ENCODE measurements around the gene ENPP5. TPM values are rescaled to one million over a fixed set of nuclear protein-coding genes. Genes with fewer than 3 reads are reported as not detected.

ENPP5 gene
- total and polyA plus RNA-seq, 3 experiments from 2014 or later: 0.42 to 9.4 (median 0.48) TPM

DNA sequence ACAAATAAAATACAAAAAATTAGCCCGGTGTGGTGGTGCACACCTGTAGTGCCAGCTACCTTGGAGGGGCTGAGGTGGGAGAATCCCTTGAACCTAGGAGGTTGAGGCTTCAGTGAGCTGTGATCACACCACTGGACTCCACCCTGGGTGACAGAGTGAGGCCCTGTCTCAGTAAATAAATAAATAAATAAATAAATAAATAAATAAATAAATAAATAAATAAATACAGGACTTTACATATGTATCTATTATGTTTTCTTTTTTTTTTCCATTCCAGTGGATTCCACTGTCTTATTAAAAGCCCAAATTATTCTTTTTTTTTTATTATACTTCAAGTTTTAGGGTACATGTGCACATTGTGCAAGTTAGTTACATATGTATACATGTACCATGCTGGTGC is 41.1 kb upstream of the ENPP5 start:
- no peaks in the 10 kb centered on the region for H3K36me3 ChIP-seq (ENCODE audit: insufficient read depth, low read length)
- H3K27ac ChIP-seq (ENCODE audit: low read depth, low read length): no peak overlapping the region
- H3K9me3 ChIP-seq (ENCODE audit: low read length): no peaks in the 10 kb centered on the region
- Mint-ChIP-seq H3K27ac (no peak overlapping the region), H3K4me3 (no peak overlapping the region), H3K27me3 (no peaks in the 10 kb centered on the region), H3K9me3 (peaks cover 0 to 7% (median 0%) of the 10 kb centered on the region in 5 donors), H3K4me1 (no peaks in the 10 kb centered on the region), H3K36me3 (no peaks in the 10 kb centered on the region)
- H3K4me3 ChIP-seq (ENCODE audit: low read length): no peak overlapping the region
- POLR2A ChIA-PET: no interaction called here
- DNase-seq: no peak
- H3K4me1 ChIP-seq (ENCODE audit: insufficient read depth, low read length): no peaks in the 10 kb centered on the region
- H3K27me3 ChIP-seq (ENCODE audit: insufficient read depth, low read length, poor library complexity, severe bottlenecking): no peaks in the 10 kb centered on the region
- CTCF ChIA-PET: no interaction called here

- H3K27ac Mint-ChIP-seq: no peak overlapping the region
- H3K9me3 ChIP-seq (ENCODE audit: low read length): no peaks in the 10 kb centered on the region
- no peaks in the 10 kb centered on the region for H3K4me1 ChIP-seq (ENCODE audit: insufficient read depth, low read length)
- DNase-seq: no peak
- H3K9me3 Mint-ChIP-seq: peaks cover 0 to 7% (median 0%) of the 10 kb centered on the region in 5 donors
- no peak overlapping the region for H3K4me3 ChIP-seq (ENCODE audit: low read length)
- no peak overlapping the region for H3K27ac ChIP-seq (ENCODE audit: low read depth, low read length)
- H3K36me3 ChIP-seq (ENCODE audit: insufficient read depth, low read length): no peaks in the 10 kb centered on the region
- H3K27me3 ChIP-seq (ENCODE audit: insufficient read depth, low read length, poor library complexity, severe bottlenecking): no peaks in the 10 kb centered on the region
- no peaks in the 10 kb centered on the region for H3K4me1 Mint-ChIP-seq
- ChIA-PET CTCF (no interaction called here), POLR2A (no interaction called here)
- H3K36me3 Mint-ChIP-seq: no peaks in the 10 kb centered on the region
- no peaks in the 10 kb centered on the region for H3K27me3 Mint-ChIP-seq
- H3K4me3 Mint-ChIP-seq: no peak overlapping the region
Measured at GRCh38 chr6:46210294-46210693, 39.5 kb upstream of the ENPP5 start.

GRCh38 chr6:46208303-46208702 is 37.5 kb upstream of the ENPP5 start:
- peaks cover 0 to 5% (median 0%) of the 10 kb centered on the region in 5 donors for H3K9me3 Mint-ChIP-seq
- no peaks in the 10 kb centered on the region for H3K4me1 ChIP-seq (ENCODE audit: insufficient read depth, low read length)
- H3K27ac ChIP-seq (ENCODE audit: low read depth, low read length): no peak overlapping the region
- no peaks in the 10 kb centered on the region for H3K9me3 ChIP-seq (ENCODE audit: low read length)
- CTCF ChIA-PET: interaction anchor here (0.8 kb wide), 1 partner anchor 43 kb away, joined by 3 read pairs; no protein-coding TSS in a partner anchor
- no peaks in the 10 kb centered on the region for H3K36me3 ChIP-seq (ENCODE audit: insufficient read depth, low read length)
- DNase-seq: no peak
- H3K36me3 Mint-ChIP-seq: no peaks in the 10 kb centered on the region
- H3K4me3 Mint-ChIP-seq: no peak overlapping the region
- H3K27me3 Mint-ChIP-seq: no peaks in the 10 kb centered on the region
- no peaks in the 10 kb centered on the region for H3K4me1 Mint-ChIP-seq
- no peak overlapping the region for H3K27ac Mint-ChIP-seq
- H3K4me3 ChIP-seq (ENCODE audit: low read length): no peak overlapping the region
- POLR2A ChIA-PET: no interaction called here
- no peaks in the 10 kb centered on the region for H3K27me3 ChIP-seq (ENCODE audit: insufficient read depth, low read length, poor library complexity, severe bottlenecking)

GRCh38 chr6:46207174-46207573 is 36.4 kb upstream of the ENPP5 start:
- no peak overlapping the region for H3K4me3 Mint-ChIP-seq
- H3K9me3 Mint-ChIP-seq: peaks cover 0 to 5% (median 0%) of the 10 kb centered on the region in 5 donors
- H3K27ac Mint-ChIP-seq: peak overlapping the region in 1 of 8 donors; percentile 24
- no peak for DNase-seq
- no peaks in the 10 kb centered on the region for H3K9me3 ChIP-seq (ENCODE audit: low read length)
- H3K36me3 ChIP-seq (ENCODE audit: insufficient read depth, low read length): no peaks in the 10 kb centered on the region
- POLR2A ChIA-PET: no interaction called here
- H3K4me1 ChIP-seq (ENCODE audit: insufficient read depth, low read length): no peaks in the 10 kb centered on the region
- CTCF ChIA-PET: no interaction called here
- H3K4me3 ChIP-seq (ENCODE audit: low read length): no peak overlapping the region
- H3K27ac ChIP-seq (ENCODE audit: low read depth, low read length): no peak overlapping the region
- no peaks in the 10 kb centered on the region for H3K27me3 ChIP-seq (ENCODE audit: insufficient read depth, low read length, poor library complexity, severe bottlenecking)
- H3K27me3 Mint-ChIP-seq: peaks cover 0 to 3% of the 10 kb centered on the region in 2 donors
- H3K36me3 Mint-ChIP-seq: no peaks in the 10 kb centered on the region
- H3K4me1 Mint-ChIP-seq: no peaks in the 10 kb centered on the region

GRCh38 chr6:46204880-46205650 is 34.3 kb upstream of the ENPP5 start:
- no peak overlapping the region for H3K27ac ChIP-seq (ENCODE audit: low read depth, low read length)
- no peaks in the 10 kb centered on the region for H3K4me1 Mint-ChIP-seq
- no peaks in the 10 kb centered on the region for H3K36me3 ChIP-seq (ENCODE audit: insufficient read depth, low read length)
- H3K27me3 Mint-ChIP-seq: peaks cover 0 to 3% of the 10 kb centered on the region in 2 donors
- H3K4me3 ChIP-seq (ENCODE audit: low read length): no peak overlapping the region
- H3K4me1 ChIP-seq (ENCODE audit: insufficient read depth, low read length): no peaks in the 10 kb centered on the region
- no peak for DNase-seq
- H3K9me3 Mint-ChIP-seq: peaks cover 0 to 5% (median 0%) of the 10 kb centered on the region in 5 donors
- H3K9me3 ChIP-seq (ENCODE audit: low read length): no peaks in the 10 kb centered on the region
- H3K36me3 Mint-ChIP-seq: no peaks in the 10 kb centered on the region
- ChIA-PET CTCF (no interaction called here), POLR2A (no interaction called here)
- no peak overlapping the region for H3K4me3 Mint-ChIP-seq
- H3K27me3 ChIP-seq (ENCODE audit: insufficient read depth, low read length, poor library complexity, severe bottlenecking): no peaks in the 10 kb centered on the region
- H3K27ac Mint-ChIP-seq: no peak overlapping the region

- Histone ChIP-seq H3K27me3 (ENCODE audit: insufficient read depth, low read length, poor library complexity, severe bottlenecking) (no peaks in the 10 kb centered on the region), H3K4me1 (ENCODE audit: insufficient read depth, low read length) (no peaks in the 10 kb centered on the region), H3K4me3 (ENCODE audit: low read length) (no peak overlapping the region), H3K9me3 (ENCODE audit: low read length) (no peaks in the 10 kb centered on the region), H3K27ac (ENCODE audit: low read depth, low read length) (no peak overlapping the region), H3K36me3 (ENCODE audit: insufficient read depth, low read length) (no peaks in the 10 kb centered on the region)
- DNase-seq: no peak
- H3K9me3 Mint-ChIP-seq: no peaks in the 10 kb centered on the region
- H3K27ac Mint-ChIP-seq: peak overlapping the region in 1 of 8 donors; percentile 17
- POLR2A ChIA-PET: no interaction called here
- H3K36me3 Mint-ChIP-seq: peaks cover 0 to 2% (median 0%) of the 10 kb centered on the region in 3 donors
- CTCF ChIA-PET: no interaction called here
- peaks cover 0 to 3% of the 10 kb centered on the region in 2 donors for H3K27me3 Mint-ChIP-seq
- no peaks in the 10 kb centered on the region for H3K4me1 Mint-ChIP-seq
- no peak overlapping the region for H3K4me3 Mint-ChIP-seq
Measured at GRCh38 chr6:46203391-46204177, 32.8 kb upstream of the ENPP5 start.

- no peaks in the 10 kb centered on the region for H3K27me3 ChIP-seq (ENCODE audit: insufficient read depth, low read length, poor library complexity, severe bottlenecking)
- Mint-ChIP-seq H3K27ac (no peak overlapping the region), H3K4me1 (no peaks in the 10 kb centered on the region), H3K4me3 (no peak overlapping the region), H3K9me3 (no peaks in the 10 kb centered on the region), H3K36me3 (peaks cover 0 to 8% (median 0%) of the 10 kb centered on the region in 3 donors), H3K27me3 (peaks cover 0 to 3% of the 10 kb centered on the region in 2 donors)
- no peaks in the 10 kb centered on the region for H3K4me1 ChIP-seq (ENCODE audit: insufficient read depth, low read length)
- ChIA-PET CTCF (interaction anchor here (1.0 kb wide), 1 partner anchor 15 kb away, joined by 5 read pairs; no protein-coding TSS in a partner anchor), POLR2A (no interaction called here)
- no peaks in the 10 kb centered on the region for H3K36me3 ChIP-seq (ENCODE audit: insufficient read depth, low read length)
- no peaks in the 10 kb centered on the region for H3K9me3 ChIP-seq (ENCODE audit: low read length)
- no peak overlapping the region for H3K27ac ChIP-seq (ENCODE audit: low read depth, low read length)
- no peak for DNase-seq
- H3K4me3 ChIP-seq (ENCODE audit: low read length): no peak overlapping the region
Measured at GRCh38 chr6:46201702-46202101, 30.9 kb upstream of the ENPP5 start.

- ChIA-PET POLR2A (no interaction called here), CTCF (no interaction called here)
- Histone ChIP-seq H3K4me3 (ENCODE audit: low read length) (no peak overlapping the region), H3K9me3 (ENCODE audit: low read length) (no peaks in the 10 kb centered on the region), H3K4me1 (ENCODE audit: insufficient read depth, low read length) (no peaks in the 10 kb centered on the region), H3K27me3 (ENCODE audit: insufficient read depth, low read length, poor library complexity, severe bottlenecking) (peaks cover 4% of the 10 kb centered on the region), H3K36me3 (ENCODE audit: insufficient read depth, low read length) (no peaks in the 10 kb centered on the region), H3K27ac (ENCODE audit: low read depth, low read length) (no peak overlapping the region)
- H3K27me3 Mint-ChIP-seq: peaks cover 0 to 3% of the 10 kb centered on the region in 2 donors
- DNase-seq: no peak
- H3K4me3 Mint-ChIP-seq: no peak overlapping the region
- H3K4me1 Mint-ChIP-seq: no peaks in the 10 kb centered on the region
- H3K36me3 Mint-ChIP-seq: peaks cover 0 to 8% (median 0%) of the 10 kb centered on the region in 3 donors
- H3K9me3 Mint-ChIP-seq: no peaks in the 10 kb centered on the region
- no peak overlapping the region for H3K27ac Mint-ChIP-seq
Measured at GRCh38 chr6:46199387-46199786, 28.6 kb upstream of the ENPP5 start.
